ENCODE measurements around the gene BTG2. TPM values are rescaled to one million over a fixed set of nuclear protein-coding genes. Genes with fewer than 3 reads are reported as not detected.
"Not testable (repeated sequence)": the region's sequence is repeated elsewhere in the genome, so short reads cannot be mapped to it uniquely, and the experiment has no call there.

BTG2 gene
- polyA plus RNA-seq, 1 donor: 120 TPM

DNA sequence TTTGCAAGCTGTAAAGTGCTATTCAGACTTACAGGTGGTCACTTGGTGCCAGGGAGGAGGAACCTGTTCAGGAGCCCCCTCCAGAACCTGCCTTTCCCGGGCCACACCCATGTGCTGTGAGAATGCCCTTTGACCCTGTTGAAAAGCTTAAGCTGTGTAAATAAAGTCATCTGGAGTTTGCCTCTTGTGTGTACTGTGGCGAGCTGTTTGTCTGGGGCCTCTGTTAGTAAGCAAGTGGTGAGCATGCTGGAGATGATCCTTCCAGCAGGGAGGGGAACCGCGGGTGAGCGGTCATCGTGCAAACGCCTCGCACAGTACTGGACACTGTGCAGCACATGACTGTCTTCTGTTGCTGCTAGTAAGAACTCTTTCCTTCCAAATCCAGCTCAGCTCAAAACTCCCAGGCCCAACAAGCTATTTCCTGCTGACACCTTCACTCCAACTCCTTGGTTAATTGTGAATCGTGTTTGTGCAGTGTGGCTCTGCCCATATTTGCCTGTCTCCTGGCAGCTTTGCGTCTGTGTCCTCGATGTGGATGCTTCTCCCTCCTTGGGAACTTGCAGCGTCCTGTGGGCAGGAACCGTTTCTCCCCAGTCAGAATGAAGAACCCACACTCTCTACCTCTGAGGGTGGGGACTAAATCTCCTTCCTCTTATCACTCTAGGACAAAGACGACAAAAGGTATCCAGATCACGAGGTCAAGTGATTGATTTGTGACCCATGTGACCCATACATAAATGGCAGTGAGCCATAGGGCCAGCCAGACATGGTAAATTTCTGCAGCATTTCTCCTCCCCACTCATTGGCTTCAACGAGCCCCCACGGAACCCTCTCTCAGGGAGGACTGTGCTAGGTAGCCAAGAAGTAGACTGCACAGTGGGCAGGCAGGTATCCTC, 13.9 kb upstream of the BTG2 start:
- no peak for DNase-seq (ENCODE audit: low read depth)

DNA sequence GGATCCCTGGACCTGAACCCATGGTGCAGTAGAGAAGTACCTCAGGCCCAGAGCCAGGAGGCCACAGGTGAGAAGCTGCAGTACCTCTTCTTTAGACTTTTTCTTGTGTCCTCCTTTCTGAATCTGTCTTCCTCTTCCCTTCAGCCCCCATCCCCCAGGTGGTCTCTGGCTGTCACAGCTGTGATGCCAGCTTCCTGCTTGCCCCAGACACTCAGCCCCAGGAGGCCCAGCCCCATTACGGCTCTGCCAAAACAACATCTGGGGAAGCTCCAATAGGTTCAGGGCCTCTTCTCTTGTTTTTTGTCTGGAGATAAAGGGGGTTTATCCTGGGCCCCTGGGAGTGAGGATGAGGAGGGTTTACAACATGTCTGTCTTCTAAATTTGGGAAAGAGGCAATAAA, 9.5 kb upstream of the BTG2 start:
- DNase-seq (ENCODE audit: low read depth): no peak

- no peak for DNase-seq (ENCODE audit: low read depth)
These were observed 8.8 kb upstream of the BTG2 start for GRCh38 chr1:203296460-203297073.

DNA sequence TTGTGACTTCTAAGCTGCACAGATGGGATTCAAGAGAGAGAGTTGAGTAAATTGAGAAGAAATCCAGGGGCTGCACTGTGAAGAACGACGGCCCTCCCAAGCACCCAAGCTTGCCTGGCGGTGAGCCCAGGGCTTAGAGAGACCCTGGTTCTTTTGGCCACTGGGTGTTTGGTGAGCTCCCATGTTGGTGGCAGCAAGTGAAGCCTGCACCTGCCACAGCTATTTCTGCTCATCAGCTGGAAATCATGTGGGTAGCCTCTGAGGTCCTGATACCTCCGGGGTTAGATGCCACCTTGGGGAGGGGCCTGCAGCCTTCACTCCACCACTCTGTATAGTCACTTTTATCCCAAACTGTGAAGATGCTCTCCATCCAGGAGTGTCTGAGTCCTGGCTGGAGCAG, 6.2 kb upstream of the BTG2 start:
- no peak for DNase-seq (ENCODE audit: low read depth)

DNA sequence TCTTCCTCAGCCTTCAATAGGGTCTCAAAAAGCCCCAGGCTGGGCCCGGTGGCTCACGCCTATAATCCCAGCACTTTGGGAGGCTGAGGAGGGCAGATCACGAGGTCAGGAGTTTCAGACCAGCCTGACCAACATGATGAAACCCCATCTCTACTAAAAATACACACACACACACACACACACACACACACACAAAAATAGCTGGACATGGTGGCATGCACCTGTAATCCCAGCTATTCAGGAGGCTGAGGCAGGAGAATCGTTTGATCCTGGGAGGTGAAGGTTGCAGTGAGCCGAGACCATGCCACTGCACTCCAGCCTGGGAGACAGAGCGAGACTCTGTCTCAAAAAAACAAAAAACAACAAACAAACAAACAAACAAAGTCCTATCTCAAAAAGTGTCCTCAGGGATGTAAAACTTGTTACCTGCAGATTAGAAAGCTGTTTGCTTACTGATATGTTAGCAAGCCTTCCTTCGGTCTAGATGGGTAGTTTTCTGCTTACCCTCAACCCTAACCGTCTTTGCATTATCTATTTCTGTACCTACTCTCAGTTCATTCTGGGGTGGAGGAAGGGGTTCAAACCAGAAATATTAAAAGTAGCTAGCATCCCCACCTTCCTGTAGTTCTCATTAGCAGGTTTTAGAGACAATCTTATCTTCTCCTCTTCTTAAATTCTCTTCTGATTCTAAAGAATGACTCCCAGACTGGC, 5.4 kb upstream of the BTG2 start:
- DNase-seq (ENCODE audit: low read depth): not testable (repeated sequence)

DNA sequence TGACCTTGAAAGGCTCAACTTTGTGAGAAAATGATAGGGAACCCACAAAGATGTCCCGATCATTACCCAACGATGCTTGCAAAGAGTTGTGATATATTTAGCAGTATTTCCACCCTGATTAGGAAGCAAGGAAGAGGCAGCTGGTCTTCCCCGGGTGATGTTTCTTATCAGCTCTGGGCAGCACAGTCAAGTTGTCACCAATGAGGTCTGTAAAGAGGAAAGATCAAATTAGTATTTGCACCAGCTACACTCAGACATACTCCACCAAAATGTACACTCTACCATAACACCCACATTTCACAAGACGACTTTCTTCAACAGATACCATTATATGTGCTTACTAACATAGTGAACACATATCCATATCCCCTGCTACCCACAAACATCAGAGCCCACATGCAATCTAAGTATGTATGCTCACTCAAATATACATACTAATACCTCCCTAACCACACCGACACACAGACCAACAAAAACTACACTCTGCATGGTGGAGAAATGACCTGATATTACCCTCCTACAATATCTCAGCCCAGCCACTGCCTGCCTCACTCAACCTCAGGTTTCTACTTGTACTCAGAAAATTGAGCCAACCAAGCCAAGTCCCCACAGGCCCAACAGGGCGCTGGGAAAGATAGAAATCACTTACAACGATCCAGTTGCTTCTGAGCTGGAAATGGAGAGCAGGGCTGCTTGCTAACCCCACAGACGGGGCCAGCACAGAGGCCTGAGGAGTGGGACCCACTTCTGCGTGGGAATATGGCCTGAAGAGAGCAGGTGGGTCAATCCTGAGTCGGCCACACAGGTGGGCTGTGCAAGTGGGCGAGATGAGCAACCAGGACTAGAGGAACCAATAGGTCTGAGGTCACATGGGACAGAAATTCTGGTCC, 4.6 kb upstream of the BTG2 start:
- DNase-seq (ENCODE audit: low read depth): no peak

- DNase-seq (ENCODE audit: low read depth): no peak
These were observed 4.0 kb upstream of the BTG2 start for GRCh38 chr1:203301331-203301668.

GRCh38 chr1:203302456-203302855, 2.9 kb upstream of the BTG2 start:
- DNase-seq (ENCODE audit: low read depth): no peak

DNA sequence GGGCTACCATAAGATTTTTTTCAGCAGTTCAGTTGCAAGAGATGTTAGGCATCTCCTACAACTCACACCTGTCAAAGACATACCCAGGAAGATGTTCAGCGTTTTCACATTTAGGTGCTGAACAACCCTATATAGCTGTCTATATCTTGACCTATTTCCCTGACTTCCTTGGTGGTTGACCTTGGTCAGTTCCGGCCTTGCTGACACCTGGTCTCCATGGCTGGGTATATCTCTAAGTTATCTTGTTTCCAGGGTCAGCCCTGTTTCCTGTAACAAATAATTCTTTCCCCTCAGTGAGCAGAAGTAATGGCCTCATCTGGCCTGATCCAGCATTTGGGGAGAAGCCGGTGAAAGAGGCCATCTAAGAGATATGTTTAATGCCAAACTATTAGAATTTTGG, 2.4 kb upstream of the BTG2 start:
- no peak for DNase-seq (ENCODE audit: low read depth)

DNA sequence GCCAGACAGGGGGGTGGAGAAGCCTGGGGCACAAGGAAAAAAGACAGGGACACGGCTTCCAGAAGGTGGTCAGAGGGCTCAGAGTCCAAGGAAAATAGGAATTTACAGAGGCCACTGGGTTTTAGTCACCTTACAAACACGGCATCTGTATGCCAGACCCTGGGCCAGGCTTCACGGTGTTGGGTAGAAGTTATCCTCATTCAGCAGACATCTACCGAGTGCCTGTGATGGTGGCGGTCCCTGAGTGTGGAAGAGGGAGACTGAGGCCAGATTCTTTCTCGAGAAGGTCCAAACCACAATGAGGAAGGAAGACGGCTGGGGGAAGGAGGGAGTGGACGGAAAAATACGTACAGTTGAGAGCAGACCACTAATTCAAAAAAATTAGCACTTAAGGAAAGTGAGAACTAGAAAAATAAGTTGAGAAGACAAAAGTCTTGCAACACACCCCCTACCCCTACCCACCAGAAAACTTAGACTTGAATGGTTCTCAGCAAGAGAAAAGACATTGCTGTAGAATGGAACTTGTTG, 864 bp upstream of the BTG2 start:
- DNase-seq (ENCODE audit: low read depth): no peak

DNA sequence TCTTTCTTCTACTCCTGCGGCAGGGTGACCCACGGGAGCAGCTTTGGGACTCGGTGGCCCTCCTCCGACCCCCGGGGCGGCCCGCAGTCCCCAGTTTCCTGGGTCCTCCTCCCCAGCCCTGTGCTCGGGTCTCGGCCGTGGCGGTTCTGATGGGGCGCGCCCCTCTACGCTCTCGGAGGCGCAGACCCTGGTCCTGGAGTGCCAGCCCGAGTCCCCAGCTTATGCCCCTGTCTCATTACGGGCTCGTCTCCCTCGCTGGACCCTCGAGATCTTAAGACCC, 430 bp downstream of the BTG2 start:
- DNase-seq (ENCODE audit: low read depth): no peak

DNA sequence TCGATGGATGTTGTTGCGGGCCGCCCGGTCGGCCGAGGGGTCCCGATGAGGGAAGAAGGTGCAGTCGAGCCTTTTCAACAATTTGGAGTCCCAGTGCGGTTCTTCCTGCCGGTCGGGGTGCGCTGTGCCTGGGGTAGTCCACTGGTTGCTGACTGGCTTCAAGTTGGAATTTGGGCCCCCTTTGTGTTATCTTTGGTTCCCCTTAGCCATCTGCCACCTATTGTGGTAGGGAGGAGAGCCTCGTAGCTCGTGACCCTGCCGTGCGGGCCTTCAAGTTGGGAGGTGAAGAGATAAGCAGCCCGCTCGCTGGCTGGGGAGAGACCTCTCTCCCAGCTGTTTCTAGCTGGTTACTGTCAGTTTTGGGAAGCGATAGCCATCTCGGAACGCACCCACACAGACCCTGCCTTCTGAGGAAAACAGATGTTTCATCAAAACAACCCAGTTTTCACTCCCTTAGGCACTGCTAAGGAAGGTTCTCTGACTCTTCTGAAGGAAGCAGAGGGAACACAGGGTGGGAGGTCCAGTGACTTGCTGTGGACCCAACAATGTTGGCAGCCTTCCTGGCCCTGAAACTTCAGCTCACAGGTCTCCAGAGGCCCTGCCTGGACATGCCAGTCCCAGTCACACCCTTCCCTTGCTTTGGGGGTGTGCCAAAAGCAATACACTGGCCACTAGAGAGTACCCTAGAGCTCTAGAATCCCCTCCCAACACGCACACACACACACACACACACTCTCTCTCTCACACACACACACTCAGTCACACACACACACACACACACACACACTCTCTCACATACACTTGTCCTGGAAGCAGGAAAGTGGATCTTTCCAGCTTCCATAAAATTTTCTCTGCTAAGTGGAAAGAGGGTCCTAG, 1.0 kb downstream of the BTG2 start:
- DNase-seq (ENCODE audit: low read depth): no peak

- DNase-seq (ENCODE audit: low read depth): no peak
These were observed 1.7 kb downstream of the BTG2 start for GRCh38 chr1:203306965-203307541.

GRCh38 chr1:203307641-203308126, 2.4 kb downstream of the BTG2 start:
- DNase-seq (ENCODE audit: low read depth): no peak

- no peak for DNase-seq (ENCODE audit: low read depth)
These were observed 3.1 kb downstream of the BTG2 start for GRCh38 chr1:203308328-203308922.

GRCh38 chr1:203308923-203309331, 3.6 kb downstream of the BTG2 start:
- no peak for DNase-seq (ENCODE audit: low read depth)

DNA sequence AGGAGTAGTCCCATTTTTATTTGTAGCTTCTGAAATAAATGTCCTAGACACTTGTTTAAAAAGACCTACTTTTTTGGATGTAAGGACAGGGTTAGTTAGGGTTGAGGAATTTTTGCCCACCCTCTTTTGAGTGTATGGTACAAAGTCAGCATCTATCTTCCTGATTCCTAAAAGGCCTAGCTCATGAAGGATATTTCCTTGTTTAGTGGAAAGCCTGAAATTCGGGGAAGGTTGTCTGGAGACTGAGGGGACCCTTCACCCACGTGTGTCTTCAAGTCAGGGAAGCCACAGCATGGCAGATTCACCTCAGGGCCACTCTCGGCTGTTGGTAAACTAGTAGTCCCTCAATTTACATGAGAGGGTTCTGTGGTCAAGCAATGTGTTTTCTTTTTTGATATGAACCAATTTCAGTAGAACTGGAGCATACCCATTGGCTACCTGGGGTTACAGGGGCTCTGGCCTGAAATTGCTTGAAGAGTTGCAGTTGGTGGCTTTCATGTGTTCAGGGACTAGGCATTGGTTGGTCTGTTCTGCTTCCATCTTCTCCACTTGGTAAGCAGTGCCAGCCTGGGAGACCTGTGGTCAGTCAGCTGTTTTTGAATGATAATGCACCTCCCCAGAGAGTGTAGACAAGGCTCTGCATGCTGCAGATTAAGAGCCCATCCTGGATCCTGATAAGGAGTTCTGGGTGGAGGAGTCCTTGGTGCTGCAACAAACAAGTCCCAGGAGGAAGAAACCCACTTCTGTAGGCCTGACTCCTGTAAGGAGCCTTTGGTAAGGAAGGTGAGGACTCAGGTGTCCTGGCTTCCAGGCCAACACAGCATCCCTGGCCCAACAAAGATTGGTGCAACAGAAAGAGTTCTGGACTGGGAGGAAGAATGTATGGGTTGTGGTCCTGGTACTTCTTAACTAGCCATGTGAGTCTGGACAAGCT, 6.3 kb downstream of the BTG2 start:
- DNase-seq (ENCODE audit: low read depth): no peak

DNA sequence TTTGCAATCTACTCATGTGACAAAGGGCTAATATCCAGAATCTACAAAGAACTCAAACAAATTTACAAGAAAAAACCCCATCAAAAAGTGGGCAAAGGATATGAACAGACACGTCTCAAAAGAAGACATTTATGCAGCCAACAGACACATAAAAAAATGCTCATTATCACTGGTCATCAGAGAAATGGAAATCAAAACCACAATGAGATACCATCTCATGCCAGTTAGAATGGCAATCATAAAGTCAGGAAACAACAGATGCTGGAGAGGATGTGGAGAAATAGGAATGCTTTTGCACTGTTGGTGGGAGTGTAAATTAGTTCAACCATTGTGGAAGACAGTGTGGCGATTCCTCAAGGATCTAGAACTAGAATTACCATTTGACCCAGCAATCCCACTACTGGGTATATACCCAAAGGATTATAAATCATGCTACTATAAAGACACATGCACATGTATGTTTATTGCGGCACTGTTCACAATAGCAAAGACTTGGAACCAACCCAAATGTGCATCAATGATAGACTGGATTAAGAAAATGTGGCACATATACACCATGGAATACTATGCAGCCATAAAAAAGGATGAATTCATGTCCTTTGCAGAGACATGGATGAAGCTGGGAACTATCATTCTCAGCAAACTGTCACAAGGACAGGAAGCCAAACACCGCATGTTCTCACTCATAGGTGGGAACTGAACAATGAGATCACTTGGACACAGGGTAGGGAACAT, 8.9 kb downstream of the BTG2 start:
- DNase-seq (ENCODE audit: low read depth): not testable (repeated sequence)

Measured in forelimb muscle (tissue), 1 donor.